K562 (cell line): Measurements from ENCODE around the gene MPHOSPH9. TPM values are rescaled to one million over a fixed set of nuclear protein-coding genes. Genes with fewer than 3 reads are reported as not detected.

Source experiments
- CBX8 ChIP-seq: fragments of 200-600 bp; sonication (generic); IDR thresholded peaks from 2 replicates; pipeline ENCODE4 v1.6.1; 2012; ENCODE audit warnings: borderline replicate concordance, mixed run types, low read depth, mild to moderate bottlenecking, moderate library complexity, mixed read lengths, low read length, control low read depth, inconsistent platforms; ENCODE audit not compliant: poor library complexity, severe bottlenecking; ENCODE audit errors: extremely low read depth
- CHD2 ChIP-seq: IDR thresholded peaks from 2 replicates; pipeline ENCODE4 v1.6.1; 2011; ENCODE audit warnings: low read depth, low read length
- CREBBP ChIP-seq: IDR thresholded peaks from one replicate; pipeline ENCODE4 v1.6.1; 2012; ENCODE audit warnings: low read depth, mild to moderate bottlenecking, control low read depth, inconsistent platforms, low read length
- CSDE1 ChIP-seq, 2 experiments: fragments of 450-650 bp; IDR thresholded peaks; 2 replicates each; pipeline ENCODE4 v1.6.1; 2016; ENCODE audit warnings: mild to moderate bottlenecking in 1 of 2
- DDX20 ChIP-seq: fragments of 450-650 bp; IDR thresholded peaks from 2 replicates; pipeline ENCODE4 v1.6.1; 2016; ENCODE audit warnings: missing genetic modification characterization, low read depth, mild to moderate bottlenecking, missing compliant biosample characterization, moderate library complexity
- EGR1 ChIP-seq: fragments of 450-650 bp; conservative IDR thresholded peaks from 2 replicates; pipeline ENCODE4 v1.6.1; 2017; ENCODE audit warnings: mild to moderate bottlenecking
- GABPB2 ChIP-seq: fragments of 250-450 bp; sonication (Bioruptor Pico); conservative IDR thresholded peaks from 2 replicates; pipeline ENCODE4 v1.5.1; 2021; ENCODE audit warnings: mild to moderate bottlenecking
- KAT7 ChIP-seq: sonication (generic); formaldehyde crosslinking; IDR thresholded peaks from 2 replicates; pipeline ENCODE4 v1.8.0; 2022; ENCODE audit warnings: missing genetic modification reagents, mild to moderate bottlenecking, borderline replicate concordance
- MEIS2 ChIP-seq: fragments of 450-650 bp; IDR thresholded peaks from 2 replicates; pipeline ENCODE4 v1.6.1; 2014; ENCODE audit warnings: mild to moderate bottlenecking; ENCODE audit not compliant: partially characterized antibody
- RBM34 ChIP-seq: fragments of 200-400 bp; formaldehyde crosslinking; IDR thresholded peaks from 2 replicates; pipeline ENCODE4 v1.6.1; 2018; ENCODE audit warnings: low read length, borderline replicate concordance; ENCODE audit not compliant: insufficient read depth
- SETDB1 ChIP-seq: IDR thresholded peaks from one replicate; pipeline ENCODE4 v1.6.1; 2012; ENCODE audit warnings: low read length, control low read depth, inconsistent platforms
- ZNF263 ChIP-seq: sonication (generic); formaldehyde crosslinking; IDR thresholded peaks from 2 replicates; pipeline ENCODE4 v1.8.0; 2022; ENCODE audit warnings: mild to moderate bottlenecking, missing genetic modification reagents, borderline replicate concordance
- ZNF644 ChIP-seq: fragments of 200-800 bp; sonication (Bioruptor generic); IDR thresholded peaks from 2 replicates; pipeline ENCODE4 v1.6.1; 2016; ENCODE audit warnings: low read depth, missing genetic modification characterization, missing compliant biosample characterization
- polyA plus RNA-seq, 8 experiments: library from polyadenylated mRNA; depleted of rRNA in 4 of 8; stranded (reverse) in 5 of 8; unstranded in 3 of 8; fragments of >200 nt; fragmentation: Nextera tagmentation in 2 of 8; fragmentation: Illumina TruSeq in 1 of 8; extraction: Ambion mirVana in 2 of 8; extraction: Trizol in 1 of 8; gene quantifications; 2 replicates each; pipeline versions ENCODE4 v1.2.1 to v1.2.3, GENCODE V29; 2011 to 2014; ENCODE audit warnings: inconsistent platforms in 1 of 8, missing spikeins in 1 of 8
- total RNA-seq, 7 experiments: library from RNA; depleted of rRNA in 6 of 7; stranded (reverse); fragments of >200 nt in 6 of 7; fragmentation: Illumina TruSeq in 2 of 7; extraction: Trizol in 2 of 7; gene quantifications; 2 replicates each; pipeline versions ENCODE4 v1.2.1 to v1.2.3, GENCODE V29; 2011 to 2021; ENCODE audit warnings: low replicate concordance in 1 of 7
- TF ChIP-seq, protein P1 (sequence below), 3 experiments: fragments of 200-800 bp in 1 of 3; fragments of 250-450 bp in 1 of 3; fragments of 450-650 bp in 1 of 3; sonication (Bioruptor Pico) in 1 of 3; sonication (Bioruptor generic) in 1 of 3; formaldehyde crosslinking in 1 of 3; IDR thresholded peaks; 2 replicates each; pipeline versions ENCODE4 v1.6.1 to v1.8.0; 2016 to 2022; ENCODE audit warnings: mild to moderate bottlenecking in 2 of 3, missing genetic modification characterization in 2 of 3, missing compliant biosample characterization in 1 of 3, moderate library complexity in 1 of 3
- TF ChIP-seq, protein P2 (sequence below): IDR thresholded peaks from 2 replicates; pipeline ENCODE4 v1.6.1; 2012; ENCODE audit warnings: low read depth, low read length, improper control_type of control experiment, borderline replicate concordance
- TF ChIP-seq, protein P3 (sequence below), 2 experiments: fragments of 450-650 bp; IDR thresholded peaks; 2 replicates each; pipeline ENCODE4 v1.6.1; 2016
- TF ChIP-seq, protein P4 (sequence below): fragments of 450-650 bp; IDR thresholded peaks from one replicate; pipeline ENCODE4 v1.6.1; 2018; ENCODE audit warnings: mild to moderate bottlenecking, moderate library complexity; ENCODE audit not compliant: partially characterized antibody

The MPHOSPH9 gene
- total and polyA plus RNA-seq, 9 of the 15 experiments (the other 6 are each of a cell fraction or from before 2014, with no cell fraction given): 14.2 to 103 (median 54.5) TPM

DNA sequence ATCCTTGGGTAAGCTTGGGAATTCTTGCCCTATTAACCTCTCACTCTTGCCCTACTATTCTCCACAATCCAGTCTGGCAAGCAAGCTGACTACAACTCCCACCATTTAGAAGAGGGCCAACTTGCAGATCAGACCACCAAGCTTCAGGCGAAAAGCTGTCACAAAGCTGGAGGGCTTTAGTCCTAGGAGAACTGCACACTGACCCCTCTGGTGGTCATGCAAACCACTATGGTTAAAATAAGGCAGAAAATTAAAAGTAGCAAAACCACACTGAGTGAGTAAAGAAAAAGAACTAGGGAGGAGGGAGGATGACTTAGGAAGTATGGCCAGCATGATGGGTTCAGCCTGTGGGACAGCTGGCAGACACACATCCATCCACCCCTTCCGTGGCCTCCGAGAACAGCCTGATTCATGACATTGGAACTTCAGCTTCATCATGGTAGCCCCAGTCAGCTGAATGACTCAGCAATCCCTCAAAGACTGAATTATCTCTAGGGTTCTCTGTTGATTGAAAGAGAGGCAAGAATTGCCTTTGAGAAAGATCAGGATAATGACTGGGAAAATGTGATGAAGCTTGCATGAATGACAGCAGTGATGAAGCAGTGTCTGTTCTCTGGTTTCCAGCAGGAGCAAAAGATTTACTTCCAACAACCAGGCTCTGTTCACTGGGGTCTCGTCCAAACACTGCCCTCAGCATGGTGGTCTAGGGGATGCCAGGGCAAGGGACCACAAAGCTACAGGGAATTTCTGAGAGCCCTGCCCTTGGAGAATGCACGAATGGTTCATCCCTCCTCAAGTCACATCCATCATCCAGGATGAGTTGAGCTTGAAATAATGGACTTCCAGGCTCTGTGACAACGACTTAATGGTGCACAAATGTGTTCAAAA, 106.4 kb downstream of the MPHOSPH9 start (continued):
- TF ChIP-seq, protein P1, sequence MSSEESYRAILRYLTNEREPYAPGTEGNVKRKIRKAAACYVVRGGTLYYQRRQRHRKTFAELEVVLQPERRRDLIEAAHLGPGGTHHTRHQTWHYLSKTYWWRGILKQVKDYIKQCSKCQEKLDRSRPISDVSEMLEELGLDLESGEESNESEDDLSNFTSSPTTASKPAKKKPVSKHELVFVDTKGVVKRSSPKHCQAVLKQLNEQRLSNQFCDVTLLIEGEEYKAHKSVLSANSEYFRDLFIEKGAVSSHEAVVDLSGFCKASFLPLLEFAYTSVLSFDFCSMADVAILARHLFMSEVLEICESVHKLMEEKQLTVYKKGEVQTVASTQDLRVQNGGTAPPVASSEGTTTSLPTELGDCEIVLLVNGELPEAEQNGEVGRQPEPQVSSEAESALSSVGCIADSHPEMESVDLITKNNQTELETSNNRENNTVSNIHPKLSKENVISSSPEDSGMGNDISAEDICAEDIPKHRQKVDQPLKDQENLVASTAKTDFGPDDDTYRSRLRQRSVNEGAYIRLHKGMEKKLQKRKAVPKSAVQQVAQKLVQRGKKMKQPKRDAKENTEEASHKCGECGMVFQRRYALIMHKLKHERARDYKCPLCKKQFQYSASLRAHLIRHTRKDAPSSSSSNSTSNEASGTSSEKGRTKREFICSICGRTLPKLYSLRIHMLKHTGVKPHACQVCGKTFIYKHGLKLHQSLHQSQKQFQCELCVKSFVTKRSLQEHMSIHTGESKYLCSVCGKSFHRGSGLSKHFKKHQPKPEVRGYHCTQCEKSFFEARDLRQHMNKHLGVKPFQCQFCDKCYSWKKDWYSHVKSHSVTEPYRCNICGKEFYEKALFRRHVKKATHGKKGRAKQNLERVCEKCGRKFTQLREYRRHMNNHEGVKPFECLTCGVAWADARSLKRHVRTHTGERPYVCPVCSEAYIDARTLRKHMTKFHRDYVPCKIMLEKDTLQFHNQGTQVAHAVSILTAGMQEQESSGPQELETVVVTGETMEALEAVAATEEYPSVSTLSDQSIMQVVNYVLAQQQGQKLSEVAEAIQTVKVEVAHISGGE (CRISPR knock-in tag; IDR thresholded peaks at IDR 0.05): no peak
- peak; percentile 59; the same call in 1 of the 2 replicates for TF ChIP-seq ZNF263
- no peak for TF ChIP-seq EGR1
- TF ChIP-seq CHD2: no peak
- TF ChIP-seq KAT7: no peak
- TF ChIP-seq CREBBP: no peak
- TF ChIP-seq CBX8: no peak
- TF ChIP-seq, protein P2, sequence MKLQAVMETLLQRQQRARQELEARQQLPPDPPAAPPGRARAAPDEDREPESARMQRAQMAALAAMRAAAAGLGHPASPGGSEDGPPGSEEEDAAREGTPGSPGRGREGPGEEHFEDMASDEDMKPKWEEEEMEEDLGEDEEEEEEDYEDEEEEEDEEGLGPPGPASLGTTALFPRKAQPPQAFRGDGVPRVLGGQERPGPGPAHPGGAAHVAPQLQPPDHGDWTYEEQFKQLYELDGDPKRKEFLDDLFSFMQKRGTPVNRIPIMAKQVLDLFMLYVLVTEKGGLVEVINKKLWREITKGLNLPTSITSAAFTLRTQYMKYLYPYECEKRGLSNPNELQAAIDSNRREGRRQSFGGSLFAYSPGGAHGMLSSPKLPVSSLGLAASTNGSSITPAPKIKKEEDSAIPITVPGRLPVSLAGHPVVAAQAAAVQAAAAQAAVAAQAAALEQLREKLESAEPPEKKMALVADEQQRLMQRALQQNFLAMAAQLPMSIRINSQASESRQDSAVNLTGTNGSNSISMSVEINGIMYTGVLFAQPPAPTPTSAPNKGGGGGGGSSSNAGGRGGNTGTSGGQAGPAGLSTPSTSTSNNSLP: peak; percentile 81; the same call in 1 of the 2 replicates
- no peak for TF ChIP-seq GABPB2 (CRISPR knock-in tag)
- no peak for TF ChIP-seq RBM34
- TF ChIP-seq ZNF644 (tag): peak; percentile 64; the same call in 1 of the 2 replicates
- TF ChIP-seq, protein P3, sequence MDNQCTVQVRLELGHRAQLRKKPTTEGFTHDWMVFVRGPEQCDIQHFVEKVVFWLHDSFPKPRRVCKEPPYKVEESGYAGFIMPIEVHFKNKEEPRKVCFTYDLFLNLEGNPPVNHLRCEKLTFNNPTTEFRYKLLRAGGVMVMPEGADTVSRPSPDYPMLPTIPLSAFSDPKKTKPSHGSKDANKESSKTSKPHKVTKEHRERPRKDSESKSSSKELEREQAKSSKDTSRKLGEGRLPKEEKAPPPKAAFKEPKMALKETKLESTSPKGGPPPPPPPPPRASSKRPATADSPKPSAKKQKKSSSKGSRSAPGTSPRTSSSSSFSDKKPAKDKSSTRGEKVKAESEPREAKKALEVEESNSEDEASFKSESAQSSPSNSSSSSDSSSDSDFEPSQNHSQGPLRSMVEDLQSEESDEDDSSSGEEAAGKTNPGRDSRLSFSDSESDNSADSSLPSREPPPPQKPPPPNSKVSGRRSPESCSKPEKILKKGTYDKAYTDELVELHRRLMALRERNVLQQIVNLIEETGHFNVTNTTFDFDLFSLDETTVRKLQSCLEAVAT (IDR thresholded peaks at IDR 0.05): no peak
- TF ChIP-seq DDX20: no peak
- TF ChIP-seq SETDB1: no peak
- no peak for TF ChIP-seq CSDE1 (IDR thresholded peaks at IDR 0.05)
- peak; percentile 95 for TF ChIP-seq MEIS2
- TF ChIP-seq, protein P4, sequence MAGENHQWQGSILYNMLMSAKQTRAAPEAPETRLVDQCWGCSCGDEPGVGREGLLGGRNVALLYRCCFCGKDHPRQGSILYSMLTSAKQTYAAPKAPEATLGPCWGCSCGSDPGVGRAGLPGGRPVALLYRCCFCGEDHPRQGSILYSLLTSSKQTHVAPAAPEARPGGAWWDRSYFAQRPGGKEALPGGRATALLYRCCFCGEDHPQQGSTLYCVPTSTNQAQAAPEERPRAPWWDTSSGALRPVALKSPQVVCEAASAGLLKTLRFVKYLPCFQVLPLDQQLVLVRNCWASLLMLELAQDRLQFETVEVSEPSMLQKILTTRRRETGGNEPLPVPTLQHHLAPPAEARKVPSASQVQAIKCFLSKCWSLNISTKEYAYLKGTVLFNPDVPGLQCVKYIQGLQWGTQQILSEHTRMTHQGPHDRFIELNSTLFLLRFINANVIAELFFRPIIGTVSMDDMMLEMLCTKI: no peak
